ENCODE data around the gene RARB.

The RARB gene

DNA sequence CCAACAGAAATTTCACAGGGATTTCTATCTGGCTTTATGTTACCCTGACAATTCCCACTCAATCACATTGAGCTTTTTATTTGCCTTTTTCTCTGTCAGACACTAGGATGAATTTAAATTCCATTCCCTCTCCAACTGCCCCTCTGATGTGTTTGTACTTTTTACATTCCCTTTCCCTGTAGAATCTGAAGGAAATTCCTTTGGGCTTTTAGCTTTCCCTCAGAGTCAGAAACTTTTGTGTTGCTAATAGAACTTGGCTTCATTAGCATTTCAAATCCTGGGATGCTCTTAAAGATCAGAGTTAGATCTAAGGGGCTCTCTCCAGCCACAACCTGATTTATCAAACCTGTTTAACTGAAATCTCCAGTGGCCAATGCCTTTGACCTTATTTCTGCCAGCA, 7.9 kb upstream of the RARB start (continued):
- TF ChIP-seq PRDM6 (tag by site-specific recombination; IDR thresholded peaks at IDR 0.05) (no peak), ZNF16 (tag by site-specific recombination; IDR thresholded peaks at IDR 0.05; ENCODE audit: low read depth) (no peak), ZNF324 (tag by site-specific recombination; IDR thresholded peaks at IDR 0.05) (no peak), ZNF133 (tag by site-specific recombination; IDR thresholded peaks at IDR 0.05) (no peak), ZNF18 (tag by site-specific recombination; IDR thresholded peaks at IDR 0.05) (no peak), ZBTB20 (tag by site-specific recombination; IDR thresholded peaks at IDR 0.05) (no peak), ZNF585B (tag by site-specific recombination; IDR thresholded peaks at IDR 0.05) (no peak)

DNA sequence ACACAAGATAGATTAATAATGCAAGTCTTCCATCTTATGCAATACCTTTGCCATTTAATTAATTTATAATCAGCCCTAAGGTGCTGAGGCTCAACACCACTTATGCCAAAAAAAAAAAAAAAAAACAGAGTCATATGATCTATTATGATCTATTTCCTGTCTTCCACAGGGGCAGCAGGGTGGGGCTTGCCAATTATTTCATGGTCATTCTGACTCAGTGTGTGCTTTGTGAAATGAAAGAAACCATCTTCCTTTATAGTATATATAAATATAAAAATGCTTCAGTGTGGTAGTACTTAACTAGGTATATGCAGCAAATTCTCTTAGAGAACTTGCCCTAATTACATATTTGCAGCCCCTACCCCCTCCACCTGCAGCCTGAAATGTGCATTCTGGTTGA, 7.2 kb upstream of the RARB start:
- peaks cover 3% of the 10 kb centered on the region for H3K4me1 ChIP-seq (ENCODE audit: control insufficient read depth, insufficient read depth, low read length)
- TF ChIP-seq ZNF221 (tag by site-specific recombination; IDR thresholded peaks at IDR 0.05; ENCODE audit: borderline replicate concordance), result no peak
- no peak for TF ChIP-seq ZNF341 (tag by site-specific recombination; IDR thresholded peaks at IDR 0.05; ENCODE audit: low read depth)
- TF ChIP-seq, protein P1, sequence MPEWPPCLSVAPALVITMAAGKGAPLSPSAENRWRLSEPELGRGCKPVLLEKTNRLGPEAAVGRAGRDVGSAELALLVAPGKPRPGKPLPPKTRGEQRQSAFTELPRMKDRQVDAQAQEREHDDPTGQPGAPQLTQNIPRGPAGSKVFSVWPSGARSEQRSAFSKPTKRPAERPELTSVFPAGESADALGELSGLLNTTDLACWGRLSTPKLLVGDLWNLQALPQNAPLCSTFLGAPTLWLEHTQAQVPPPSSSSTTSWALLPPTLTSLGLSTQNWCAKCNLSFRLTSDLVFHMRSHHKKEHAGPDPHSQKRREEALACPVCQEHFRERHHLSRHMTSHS (tag by site-specific recombination; IDR thresholded peaks at IDR 0.05), result no peak
- no peak for TF ChIP-seq ZNF133 (tag by site-specific recombination; IDR thresholded peaks at IDR 0.05)
- TF ChIP-seq ZNF2 (tag by site-specific recombination; IDR thresholded peaks at IDR 0.05), result no peak
- no peak for TF ChIP-seq ZNF621 (tag by site-specific recombination; IDR thresholded peaks at IDR 0.05)
- TF ChIP-seq, protein P2, sequence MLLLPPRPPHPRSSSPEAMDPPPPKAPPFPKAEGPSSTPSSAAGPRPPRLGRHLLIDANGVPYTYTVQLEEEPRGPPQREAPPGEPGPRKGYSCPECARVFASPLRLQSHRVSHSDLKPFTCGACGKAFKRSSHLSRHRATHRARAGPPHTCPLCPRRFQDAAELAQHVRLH (tag by site-specific recombination; IDR thresholded peaks at IDR 0.05), result no peak
- TF ChIP-seq HIC1 (tag by site-specific recombination; IDR thresholded peaks at IDR 0.05), result no peak
- TF ChIP-seq ZIC2 (tag by site-specific recombination; IDR thresholded peaks at IDR 0.05), result no peak
- TF ChIP-seq, protein P3, sequence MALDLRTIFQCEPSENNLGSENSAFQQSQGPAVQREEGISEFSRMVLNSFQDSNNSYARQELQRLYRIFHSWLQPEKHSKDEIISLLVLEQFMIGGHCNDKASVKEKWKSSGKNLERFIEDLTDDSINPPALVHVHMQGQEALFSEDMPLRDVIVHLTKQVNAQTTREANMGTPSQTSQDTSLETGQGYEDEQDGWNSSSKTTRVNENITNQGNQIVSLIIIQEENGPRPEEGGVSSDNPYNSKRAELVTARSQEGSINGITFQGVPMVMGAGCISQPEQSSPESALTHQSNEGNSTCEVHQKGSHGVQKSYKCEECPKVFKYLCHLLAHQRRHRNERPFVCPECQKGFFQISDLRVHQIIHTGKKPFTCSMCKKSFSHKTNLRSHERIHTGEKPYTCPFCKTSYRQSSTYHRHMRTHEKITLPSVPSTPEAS (tag by site-specific recombination; IDR thresholded peaks at IDR 0.05), result no peak
- no peak for TF ChIP-seq PRDM6 (tag by site-specific recombination; IDR thresholded peaks at IDR 0.05)
- ChIA-PET CTCF (no interaction called here), POLR2A (no interaction called here)
- no peaks in the 10 kb centered on the region for H3K9me3 ChIP-seq (ENCODE audit: control insufficient read depth, insufficient read depth, low read depth, low read length)
- no peaks in the 10 kb centered on the region for H3K36me3 ChIP-seq (ENCODE audit: control insufficient read depth in 2 of 2, insufficient read depth in 1 of 2, low read length in 2 of 2)
- no peak overlapping the region for H3K4me3 ChIP-seq (ENCODE audit: low read depth, low read length)
- H3K27ac ChIP-seq (ENCODE audit: extremely low read depth, low read depth, low read length), result no peak overlapping the region
